OCI-LY1 (cell line): ENCODE measurements around the gene GRIA4.

ENCODE experiments used
- CTCF ChIP-seq: fragments of 200-600 bp; sonication (generic), shearing (Covaris generic); IDR thresholded peaks from 2 replicates; pipeline ENCODE4 v1.5.1; 2017; ENCODE audit warnings: mild to moderate bottlenecking, antibody characterized with exemption, low read length, moderate library complexity, mixed read lengths
- EZH2 ChIP-seq: fragments of 200-600 bp; sonication (generic), shearing (Covaris generic); IDR thresholded peaks from 2 replicates; pipeline ENCODE4 v1.8.0; 2017; ENCODE audit warnings: borderline replicate concordance, mixed run types, mild to moderate bottlenecking, antibody characterized with exemption, low read length, moderate library complexity, mixed read lengths

GRCh38 chr11:105821781-105822180 is 211.9 kb downstream of the GRIA4 start:
- no peak for TF ChIP-seq CTCF
- no peak for TF ChIP-seq EZH2
